Fibroblast of the conjunctiva (primary cell): ENCODE data around the gene NWD2.
"Not testable (repeated sequence)": the region's sequence is repeated elsewhere in the genome, so short reads cannot be mapped to it uniquely, and the experiment has no call there.

Source experiments
- DNase-seq: peaks from one replicate; pipeline ENCODE4 v3.0.0-alpha.2; 2010; ENCODE audit warnings: low read depth

NWD2 gene

DNA sequence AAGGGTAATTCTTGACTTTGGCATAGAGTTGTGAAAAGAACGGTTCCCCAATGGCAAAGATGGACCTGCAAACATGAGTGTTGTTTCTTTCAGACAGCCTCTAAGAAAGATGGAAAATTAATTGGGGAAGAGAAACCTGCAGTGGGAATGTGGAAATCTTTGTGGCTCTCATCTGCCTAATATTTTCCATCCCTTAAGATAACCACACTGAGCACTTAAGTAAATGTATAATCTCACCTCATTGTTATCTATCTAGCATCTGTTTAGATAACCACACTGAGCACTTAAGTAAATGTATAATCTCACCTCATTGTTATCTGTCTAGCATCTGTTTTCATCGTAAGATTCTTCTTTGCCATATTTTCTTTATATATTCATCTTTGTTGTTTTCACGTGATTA lies 149.3 kb downstream of the NWD2 start:
- no peak for DNase-seq

DNA sequence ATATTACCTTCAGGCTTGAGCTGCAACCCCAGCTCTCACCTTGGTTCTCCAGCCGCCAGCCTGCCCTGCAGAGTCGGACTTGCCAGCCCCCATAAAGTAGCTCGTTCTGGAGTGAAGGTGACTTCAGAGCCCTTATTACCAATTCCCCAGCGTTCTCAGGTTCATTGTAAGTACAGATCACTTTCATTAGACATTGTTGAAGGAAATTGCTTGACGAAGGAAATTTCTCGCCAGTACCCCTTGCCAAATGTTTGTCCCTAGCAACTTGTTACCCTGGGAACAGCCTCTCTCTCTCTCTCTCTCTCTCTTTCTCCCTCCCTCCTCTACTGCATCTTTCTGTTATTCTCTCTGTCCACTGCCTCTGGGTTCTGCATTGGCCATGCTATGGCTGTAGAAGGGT lies 153.0 kb downstream of the NWD2 start:
- DNase-seq = no peak

DNA sequence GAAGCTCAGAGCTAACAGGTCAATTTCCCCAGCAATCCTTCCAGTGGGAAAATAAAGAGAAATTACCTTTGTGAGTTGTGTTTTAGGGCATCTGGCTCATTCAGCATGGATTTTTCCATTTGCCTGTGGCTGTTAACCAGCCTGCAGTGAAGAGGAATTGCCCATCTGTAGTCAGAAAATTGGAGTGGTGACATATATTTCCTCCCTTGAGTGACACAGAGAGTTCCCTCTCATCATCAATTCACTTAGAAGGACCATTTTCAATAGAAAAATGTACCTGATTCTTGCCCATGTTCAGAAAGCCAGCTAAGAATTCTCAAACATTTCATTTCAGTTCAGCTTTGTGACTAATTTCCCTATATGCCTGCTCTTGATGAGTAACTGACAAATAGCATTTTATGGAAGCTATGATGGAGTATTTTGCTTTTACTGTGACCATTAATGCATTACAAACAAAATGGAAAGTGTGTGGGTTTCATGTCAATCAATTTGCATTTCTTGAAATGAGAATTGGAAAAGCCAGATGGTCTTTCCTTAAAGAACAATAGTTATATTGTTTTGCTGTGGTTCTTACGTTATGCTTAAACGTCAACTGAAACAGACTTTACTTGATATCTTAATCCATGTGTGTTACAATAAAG lies 155.8 kb downstream of the NWD2 start:
- no peak for DNase-seq

DNA sequence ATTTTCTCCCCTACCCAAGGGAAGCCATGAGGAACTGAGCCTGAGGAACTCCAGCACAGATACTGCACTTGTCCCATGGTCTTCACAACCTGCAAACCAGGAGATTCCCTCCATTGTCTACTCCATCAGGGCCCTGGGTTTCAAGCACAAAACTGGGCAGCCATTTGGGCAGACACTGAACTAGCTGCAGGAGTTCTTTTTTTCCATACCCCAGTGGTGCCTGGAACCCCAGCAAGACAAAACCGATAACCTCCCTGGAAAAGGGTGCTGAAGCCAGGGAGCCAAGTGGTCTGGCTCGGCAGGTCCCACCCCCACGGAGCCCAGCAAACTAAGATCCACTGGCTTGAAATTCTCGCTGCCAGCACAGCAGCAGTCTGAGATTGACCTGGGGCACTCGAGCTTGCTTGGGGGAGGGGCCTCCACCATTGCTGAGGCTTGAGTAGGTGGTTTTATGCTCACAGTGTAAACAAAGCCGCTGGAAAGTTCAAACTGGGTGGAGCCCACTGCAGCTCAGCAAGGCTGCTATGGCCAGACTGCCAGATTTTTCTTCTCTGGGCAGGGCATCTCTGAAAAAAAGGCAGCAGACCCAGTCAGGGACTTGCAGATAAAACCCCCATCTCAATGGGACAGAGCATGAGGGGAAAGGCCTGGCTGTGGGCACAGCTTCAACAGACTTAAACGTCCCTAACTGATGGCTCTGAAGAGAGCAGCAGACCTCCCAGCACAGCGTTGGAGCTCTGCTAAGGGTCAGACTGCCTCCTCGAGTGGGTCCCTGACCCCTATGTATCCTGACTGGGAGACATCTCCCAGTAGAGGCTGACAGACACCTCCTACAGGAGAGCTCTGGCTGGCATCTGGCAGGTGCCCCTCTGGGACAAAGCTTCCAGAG lies 163.6 kb downstream of the NWD2 start:
- DNase-seq = not testable (repeated sequence)

DNA sequence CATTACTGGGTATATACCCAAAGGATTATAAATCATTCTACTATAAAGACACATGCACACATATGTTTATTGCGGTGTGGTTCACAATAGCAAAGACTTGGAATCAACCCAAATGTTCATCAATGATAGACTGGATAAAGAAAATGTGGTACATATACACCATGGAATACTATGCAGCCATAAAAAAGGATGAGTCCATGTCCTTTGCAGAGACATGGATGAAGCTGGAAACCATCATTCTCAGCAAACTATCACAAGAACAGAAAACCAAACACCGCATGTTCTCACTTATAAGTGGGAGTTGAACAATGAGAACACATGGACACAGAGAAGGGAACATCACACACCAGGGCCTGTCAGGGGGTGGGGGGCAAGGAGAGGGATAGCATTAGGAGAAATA lies 169.1 kb downstream of the NWD2 start:
- DNase-seq = not testable (repeated sequence)

DNA sequence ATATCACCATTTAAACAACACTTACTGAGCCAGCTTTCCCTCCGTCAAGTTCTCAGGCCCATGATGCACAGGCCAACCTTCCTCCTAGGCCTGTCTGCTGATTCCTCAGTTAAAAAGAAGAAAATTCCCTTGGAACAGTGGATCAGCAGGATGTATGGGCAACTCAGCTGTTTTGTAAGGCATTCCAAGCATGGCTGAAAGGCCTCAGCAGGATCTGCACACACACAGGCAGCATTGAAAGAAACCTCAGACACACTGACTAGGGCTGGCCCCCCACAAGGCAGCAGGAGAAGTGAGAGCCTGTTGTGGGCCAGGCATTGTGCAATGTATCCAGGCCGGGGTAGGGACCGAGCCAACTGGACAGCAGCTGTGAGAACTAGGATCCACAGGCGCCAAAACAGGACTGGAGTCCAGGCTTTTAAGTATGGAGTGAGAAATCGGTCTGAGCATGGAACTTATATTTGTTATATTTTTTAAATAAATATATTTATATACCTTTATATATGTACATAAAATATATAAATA lies 171.4 kb downstream of the NWD2 start:
- no peak for DNase-seq

DNA sequence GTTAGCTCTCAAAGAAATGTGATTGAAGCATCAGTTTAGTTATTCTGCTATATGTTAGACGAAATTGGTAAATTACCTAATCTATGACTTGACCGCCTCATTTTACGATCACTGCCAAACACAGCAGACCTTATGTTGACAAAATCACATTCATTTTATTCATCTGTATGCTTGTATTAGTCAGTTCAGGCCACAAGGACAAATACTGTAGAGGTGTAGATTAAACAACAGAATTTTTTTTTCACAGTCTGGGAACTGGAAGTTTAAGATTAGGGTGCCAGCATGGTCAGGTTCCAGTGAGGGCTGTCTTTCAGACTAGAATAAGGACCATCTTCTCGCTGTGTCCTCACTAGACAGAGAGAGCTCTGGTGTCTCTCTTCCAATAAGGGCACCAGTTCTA lies 177.1 kb downstream of the NWD2 start:
- no peak for DNase-seq

DNA sequence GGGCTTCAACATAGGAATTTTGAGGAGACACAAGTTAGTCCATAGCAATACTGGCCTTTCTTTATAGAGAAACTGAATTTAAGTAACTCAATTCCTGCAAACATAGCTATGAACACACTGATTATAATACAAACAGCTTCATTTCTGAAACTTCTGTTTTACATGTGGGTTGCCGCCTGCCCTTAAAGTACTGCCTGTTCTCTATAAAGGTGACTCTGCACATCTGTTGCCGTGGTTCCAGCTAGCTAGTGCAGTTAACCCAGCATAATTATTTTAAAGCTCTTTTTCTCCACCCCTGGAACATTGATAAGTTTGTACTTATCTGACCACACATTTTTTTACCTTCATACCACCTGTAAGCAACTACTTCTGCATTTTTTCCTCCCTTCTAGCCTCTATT lies 177.6 kb downstream of the NWD2 start:
- DNase-seq = no peak

DNA sequence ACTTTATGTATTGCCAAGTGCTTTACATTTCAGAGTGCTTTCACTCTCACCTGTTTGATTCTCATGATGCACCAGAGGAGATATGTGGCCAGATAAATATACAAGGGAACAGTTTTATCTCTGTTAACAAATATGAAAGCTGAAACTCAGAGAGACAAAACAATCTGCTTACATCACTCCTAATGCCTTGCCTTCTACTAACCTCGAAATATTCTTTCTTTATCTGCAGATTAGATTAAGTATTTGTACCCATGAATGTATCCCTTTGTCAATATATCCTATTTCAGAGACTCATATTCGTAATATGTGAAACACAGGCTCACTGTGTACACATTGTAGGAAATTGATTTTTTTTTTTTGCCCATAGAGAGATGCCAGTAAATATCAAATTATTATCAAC lies 178.1 kb downstream of the NWD2 start:
- DNase-seq = no peak

DNA sequence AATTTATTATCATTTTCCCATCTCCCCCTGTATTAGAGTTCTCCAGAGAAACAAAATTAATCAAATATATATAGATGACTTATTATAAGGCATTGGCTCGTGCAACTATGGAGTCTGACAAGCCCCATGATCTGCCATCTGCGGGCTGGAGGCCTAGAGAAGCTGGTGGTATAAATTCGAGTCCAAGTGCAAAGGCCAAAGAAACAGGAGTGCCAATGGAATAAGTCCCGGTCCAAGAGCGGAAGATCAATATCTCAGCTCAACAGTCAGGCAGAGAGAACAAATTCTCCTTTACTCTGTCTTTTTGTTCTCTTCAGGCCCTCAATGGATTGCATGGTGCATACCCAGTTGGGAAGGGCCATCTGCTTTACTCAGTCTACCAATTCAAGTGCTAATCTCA lies 178.8 kb downstream of the NWD2 start:
- DNase-seq = no peak

DNA sequence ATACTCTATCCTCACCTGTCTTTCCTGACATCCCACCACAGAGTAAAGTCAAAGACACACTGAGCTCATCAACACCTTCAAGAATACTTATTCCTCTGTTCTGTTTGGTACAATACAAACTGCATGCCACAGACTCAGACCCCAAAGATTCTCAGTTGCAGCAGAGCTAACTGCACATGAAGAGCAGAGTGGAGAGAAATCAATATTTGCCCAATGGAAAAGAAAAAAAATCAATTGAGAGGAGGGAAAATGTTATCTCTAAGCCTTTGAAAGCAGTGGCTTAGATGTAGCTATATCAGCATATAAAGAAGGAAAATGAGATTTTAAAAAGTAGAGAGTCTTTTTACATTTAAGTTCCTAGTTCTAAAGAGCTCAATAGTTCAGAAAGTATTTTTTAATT lies 180.2 kb downstream of the NWD2 start:
- no peak for DNase-seq

DNA sequence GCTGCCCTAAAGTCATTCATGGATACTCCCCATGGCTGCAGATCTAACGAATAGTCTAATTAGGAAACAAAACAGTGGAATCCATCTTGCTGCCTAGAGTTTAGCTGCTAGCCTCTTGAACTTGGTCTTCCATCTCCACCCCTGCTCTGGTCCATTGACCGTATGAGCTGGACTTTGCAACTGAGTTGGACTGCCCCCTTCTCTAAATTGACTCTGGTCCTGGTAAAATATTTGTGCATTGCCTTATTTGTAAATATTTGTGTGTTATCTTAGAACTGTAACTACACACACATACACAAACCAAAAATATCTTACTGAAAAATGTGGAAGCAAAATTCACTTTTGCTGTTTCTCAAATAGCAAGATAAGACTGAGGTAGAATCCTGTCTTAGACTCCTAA lies 181.3 kb downstream of the NWD2 start:
- DNase-seq = no peak

DNA sequence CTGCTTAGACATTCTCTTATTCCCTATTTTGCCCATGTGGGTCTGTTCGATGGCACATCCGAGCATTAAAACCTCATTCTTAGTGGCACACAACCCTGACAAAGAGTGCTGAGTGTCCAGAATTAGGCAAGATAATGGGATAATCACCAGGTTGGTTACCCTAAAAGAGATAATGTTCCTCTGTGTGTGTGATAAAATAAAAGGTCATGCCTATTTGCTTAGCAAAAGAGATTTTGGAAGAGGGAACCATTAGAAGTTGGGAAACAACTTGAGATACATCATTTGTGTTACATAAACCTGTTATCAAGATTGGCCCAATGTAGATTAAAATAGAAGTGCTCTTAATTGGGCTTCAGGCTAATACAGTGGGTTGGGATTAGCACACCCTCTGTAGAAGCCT lies 182.7 kb downstream of the NWD2 start:
- DNase-seq = no peak

DNA sequence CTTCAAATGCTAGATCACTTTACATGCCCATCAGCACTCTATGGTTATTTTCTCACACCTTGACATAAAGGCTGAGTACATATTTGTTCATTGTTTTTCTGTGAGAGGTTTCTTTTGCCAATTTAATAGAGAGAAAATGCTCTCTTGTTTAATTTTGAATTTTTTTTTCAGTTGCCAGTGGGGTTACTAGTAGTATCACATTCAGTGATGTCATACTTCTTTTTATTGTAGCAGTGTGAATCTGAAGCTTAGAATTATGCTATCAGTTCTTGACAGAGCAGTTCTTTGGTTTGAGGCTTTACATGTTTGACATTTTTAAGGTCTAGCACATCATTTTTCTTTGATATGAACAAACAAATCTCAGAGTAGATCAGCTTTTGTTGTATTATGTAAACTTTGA lies 185.4 kb downstream of the NWD2 start:
- no peak for DNase-seq

DNA sequence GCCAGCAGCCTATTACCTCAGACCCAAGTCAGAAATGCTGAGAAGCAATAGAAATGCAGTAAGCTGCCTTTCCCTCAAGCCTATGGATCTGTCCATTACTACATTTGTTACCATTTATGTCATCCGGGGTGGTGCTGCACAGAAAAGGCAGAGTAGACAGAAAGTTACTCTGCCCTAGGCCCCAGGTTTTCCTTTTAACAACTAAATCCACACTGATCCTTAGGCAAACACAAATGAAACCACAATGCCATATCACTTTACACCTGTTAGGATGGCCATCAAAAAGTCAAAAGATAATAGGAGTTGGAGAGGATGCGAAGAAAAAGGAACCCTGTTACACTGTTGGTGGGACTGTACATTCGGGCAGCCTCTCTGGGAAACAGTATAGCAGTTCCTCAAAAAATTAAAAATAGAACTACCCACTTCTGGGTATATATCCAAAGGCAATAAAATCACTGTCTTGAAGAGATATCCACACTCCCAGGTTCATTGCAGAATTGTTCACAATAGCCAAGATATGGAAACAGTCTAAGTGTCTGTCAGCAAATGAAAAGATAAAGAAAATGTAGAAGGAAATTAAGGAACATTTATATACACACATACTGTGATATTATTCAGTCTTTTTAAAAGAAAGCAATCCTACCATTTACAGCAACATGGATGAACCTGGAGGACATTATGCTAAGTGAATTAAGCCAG lies 186.3 kb downstream of the NWD2 start:
- no peak for DNase-seq

DNA sequence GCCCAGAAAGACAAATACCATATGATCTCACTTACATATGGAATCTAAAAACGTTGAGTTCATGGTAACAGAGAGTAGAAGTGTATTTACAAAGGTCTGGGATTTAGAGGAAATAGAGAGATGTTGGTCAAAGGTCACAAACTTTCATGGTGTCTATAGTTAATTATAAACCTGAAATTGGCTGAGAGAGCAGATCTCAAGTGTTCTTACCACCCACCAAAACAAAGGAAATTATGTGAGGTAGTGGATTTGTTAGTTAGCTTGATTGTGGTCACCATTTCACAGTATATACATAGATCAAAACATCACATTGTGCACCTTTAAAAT lies 186.8 kb downstream of the NWD2 start:
- no peak for DNase-seq

DNA sequence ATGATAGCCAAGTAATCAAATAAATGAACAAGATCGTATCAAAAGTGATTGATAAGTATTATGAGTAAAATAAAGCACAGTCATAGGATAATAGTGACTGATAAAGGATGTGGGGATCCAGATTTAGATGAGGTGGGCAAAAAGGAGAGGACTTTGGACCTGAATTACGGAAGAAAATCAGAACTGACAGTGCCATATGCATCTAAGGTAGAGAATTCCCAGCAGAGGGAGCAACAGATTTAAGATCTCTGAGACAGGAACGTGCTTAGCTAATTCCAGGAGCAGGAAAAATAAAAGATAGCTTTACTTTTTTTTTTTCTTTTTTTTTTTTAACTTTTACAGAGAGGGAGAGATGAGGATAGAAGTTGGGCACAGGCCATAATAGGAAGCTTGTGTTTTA lies 189.9 kb downstream of the NWD2 start:
- no peak for DNase-seq

DNA sequence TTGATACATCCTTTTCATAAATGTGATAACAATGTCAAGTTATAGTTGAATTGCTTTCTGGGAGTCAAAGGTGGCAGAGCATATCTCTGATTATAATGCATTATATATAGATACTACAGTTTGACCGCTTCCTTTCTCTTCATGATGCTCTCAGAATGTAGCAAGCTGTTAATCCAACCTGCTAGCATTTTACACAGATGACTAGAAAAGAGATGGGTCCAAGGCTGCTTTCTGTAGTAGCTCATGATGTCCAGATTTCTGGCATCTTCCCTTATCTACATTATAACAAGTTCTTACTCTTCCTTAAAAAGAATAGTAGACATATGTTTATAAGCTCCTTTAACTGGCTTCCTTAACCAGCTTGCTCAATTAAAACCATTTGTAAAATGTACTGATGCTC lies 192.0 kb downstream of the NWD2 start:
- DNase-seq = no peak

DNA sequence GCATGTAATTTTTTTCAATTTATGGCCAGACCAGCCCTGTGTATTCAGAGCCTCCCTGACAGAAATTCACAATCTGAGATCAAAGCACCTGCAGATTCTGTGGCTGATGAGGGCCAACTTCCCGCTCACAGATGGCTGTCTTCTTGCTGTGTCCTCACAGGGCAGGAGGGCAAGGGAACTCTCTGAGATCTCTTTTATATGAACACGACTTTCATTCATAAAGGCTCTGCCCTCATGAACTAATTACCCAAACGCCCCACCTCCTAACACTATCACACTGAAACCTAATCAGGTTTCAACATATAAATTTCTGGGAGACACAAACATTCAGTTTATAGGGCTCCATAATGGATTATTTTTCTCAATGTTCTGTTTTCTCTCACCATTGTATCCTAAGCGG lies 192.6 kb downstream of the NWD2 start:
- DNase-seq = no peak

DNA sequence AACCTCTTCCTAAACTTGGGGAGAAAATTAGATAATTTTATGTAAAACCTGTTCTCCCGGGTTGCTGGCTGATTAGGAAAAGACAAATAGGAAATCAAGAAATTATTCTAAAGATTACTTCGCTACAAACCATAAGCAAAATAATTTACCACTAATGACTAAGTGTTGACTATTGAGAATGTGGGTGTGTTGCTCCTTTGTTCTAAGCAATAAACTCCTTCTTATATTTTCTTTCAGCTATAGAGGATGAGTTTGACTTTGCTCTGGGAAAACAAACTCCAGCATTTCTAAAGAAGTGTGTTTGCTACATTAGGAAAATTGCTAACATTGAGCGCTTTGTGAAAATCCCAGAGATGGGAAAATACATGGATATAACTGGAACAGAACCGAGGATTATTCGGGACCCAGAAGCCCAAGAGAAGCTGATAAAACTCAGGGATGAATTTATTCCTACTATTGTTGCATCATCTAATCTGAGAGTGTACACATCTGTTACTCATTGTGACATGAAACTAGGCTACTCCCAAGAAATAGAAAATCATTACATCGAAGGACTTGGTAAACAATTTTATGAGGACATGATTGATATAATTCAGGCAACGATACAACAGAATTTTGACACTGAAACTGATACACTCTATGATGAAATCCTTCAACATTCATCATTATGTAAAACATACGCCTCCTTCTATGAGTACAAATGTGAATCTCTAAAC lies 194.2 kb downstream of the NWD2 start:
- no peak for DNase-seq

DNA sequence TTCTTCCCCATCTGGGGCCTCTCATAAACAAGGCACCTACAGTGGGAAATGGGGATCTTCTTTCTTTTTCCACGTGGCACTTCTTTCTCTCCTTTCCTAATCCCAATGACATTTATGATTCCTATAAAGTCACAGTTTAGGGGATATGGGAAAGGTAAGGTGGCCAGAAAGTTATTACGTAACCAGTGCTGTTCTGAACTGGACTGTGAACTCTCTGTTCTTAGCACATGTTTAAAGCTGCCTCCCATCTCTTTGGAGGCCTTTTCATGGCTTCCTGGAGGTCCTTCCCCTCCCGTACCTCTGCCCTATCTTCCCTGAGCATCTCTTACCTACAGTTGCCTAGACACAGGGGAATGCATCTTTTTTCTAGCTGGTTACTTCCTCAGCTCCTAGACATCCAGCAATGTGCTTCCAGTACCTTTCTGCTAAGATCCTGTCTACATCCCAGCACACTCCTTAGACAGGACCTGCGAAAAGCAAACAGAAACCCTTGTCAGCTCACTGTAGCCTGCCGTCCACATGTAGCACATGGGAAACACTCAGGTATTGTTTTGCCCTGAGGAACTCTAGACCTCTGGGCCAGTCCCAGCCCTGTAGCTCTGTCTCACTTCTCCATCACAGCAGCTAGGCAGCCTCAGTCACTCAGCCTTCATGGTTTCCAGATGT lies 195.4 kb downstream of the NWD2 start:
- DNase-seq = no peak

DNA sequence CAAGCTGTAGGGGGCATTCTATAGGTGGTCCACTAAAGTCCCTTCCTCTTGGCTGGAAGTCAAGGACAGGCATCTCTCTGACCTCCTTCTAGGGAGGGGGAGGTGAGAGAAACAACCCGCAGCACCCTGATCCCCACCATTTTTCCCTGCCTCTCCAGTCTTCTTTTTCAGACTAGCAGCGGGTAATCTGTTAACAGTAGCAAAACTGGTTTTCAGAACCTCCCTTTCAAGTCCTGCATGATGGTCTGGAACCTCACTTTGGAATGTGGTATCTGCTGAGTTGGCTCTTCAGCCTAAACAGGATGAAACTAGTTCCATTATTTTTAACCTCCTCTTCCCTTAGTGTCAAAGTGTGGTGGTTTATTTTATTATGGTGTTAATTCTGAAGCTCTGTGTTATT lies 196.0 kb downstream of the NWD2 start:
- no peak for DNase-seq
